Stimulated activated CD8-positive, alpha-beta memory T cell treated with anti-CD3 and anti-CD28 coated beads, Interleukin-12 subunit alpha, Interleukin-12 subunit beta, amount 100 ng/mL, for 24 hours (primary cell): Measurements from ENCODE around the gene DCTD.

Source experiments
- DNase-seq: peaks from one replicate; pipeline ENCODE4 v3.0.0-alpha.2; 2020; ENCODE audit errors: extremely low read depth

DCTD gene

DNA sequence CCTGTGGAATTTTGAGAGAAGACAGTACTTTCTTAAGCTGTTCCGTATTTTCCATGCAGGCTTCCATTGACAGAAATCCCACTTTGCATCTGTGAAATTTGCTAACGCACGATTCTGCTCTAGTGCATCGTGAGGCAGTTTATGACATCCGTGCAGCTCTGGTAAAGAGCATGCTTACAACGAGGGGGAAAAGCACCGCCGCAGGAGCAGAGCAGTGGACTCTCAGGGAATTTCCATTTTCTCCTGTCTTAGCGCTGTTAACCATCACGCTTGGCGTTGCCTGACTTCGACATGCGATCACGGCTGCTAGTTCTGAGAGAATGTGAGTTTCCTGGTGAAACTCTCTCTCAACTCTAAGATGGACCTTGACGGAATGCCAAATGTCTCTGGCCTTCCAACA lies 43.9 kb downstream of the DCTD start:
- DNase-seq: no peak

DNA sequence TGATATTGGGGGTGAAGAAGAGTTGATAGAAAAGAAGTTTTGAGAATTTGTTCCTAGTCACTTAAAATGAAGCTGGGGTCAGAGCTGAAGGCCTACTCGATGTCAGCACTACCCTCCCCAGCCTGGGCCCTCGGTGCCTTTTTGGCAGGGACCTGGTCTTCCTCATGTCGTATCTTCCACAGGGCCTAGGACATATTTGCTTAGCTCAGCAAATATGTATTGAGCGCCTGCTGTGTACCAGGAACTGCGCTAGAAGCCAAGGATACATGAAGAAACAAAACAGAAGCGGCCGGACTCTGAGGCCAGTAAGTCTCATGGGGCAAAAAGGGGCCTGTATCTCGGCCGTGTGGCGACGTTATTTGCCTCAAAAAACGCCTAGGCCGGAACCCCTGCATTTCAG lies 44.3 kb downstream of the DCTD start:
- DNase-seq: no peak

DNA sequence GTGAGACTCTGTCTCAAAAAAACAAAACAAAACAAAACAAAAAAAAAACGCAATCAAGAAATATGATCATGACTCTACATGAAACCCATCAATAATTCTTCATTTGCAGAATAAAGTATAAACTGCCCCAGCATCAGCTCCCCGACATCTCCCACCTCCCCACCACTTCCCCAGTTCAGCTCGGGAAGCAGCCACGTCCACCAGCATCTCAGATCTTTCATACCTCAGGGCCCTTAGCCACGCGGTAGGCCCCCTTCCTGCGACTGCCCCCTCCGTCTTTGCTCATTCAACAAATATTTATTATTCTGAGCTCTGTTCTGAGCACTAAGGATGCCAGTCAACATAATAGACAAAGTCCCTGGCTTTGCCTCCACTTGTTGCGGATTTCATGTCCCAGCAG lies 45.6 kb downstream of the DCTD start:
- DNase-seq: no peak

DNA sequence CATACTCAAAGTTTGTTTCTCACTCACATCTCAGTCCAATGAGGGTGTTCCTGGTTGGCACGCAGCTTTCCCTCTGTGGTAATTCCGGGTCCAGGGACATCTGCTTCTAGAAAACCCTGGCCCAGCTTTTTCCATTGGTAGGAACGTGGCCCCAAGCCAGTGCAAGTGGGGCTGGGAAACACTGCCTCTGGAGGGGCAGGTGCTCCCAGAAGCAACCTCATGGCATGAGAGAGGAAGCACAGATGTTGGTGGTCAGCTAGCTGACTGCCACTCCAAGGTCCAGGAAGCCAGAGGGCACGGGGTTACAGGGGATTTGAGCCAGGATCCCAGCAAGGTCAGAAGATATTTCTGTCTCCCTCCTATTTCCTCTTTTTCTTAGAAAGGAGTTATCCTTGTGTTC lies 47.5 kb downstream of the DCTD start:
- no peak for DNase-seq

DNA sequence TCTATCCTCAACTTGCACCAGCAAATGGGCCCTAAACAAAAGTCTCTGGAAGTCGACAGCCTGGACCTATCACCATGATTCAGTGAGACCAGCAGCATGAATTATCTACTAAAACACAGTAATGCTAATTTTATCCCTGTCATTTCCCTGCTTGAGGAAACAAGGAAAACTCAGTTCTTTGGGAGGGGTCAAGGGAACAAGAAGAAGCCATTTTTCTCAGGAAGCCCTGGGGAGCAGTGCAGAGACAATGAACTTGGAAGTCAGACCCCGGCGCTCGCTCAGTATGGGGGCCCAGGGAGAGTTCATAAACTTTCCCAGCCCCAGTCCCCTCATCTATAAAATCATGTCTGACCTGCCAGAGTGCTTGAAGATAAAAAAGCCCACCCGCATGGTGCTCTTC lies 50.4 kb downstream of the DCTD start:
- DNase-seq: no peak

DNA sequence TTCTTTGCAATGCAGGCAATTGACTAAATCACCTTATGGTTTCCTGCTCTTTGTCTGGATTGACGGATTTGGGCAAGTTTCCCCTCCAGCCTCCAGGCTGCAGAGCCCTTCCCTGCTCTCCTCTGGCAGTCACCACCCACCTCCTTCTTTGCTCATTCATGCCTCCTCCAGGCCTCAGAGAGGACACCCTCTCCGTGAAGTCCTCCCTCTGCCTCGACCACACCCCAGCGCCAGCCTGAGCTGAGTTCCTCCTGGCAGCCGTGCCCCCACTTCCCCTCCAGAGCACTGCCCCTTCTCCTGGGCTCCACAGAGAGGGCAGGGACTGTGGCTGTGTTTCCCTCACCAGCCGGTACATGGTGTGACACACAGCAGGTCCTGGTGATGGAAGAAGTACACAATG lies 53.7 kb downstream of the DCTD start:
- no peak for DNase-seq

DNA sequence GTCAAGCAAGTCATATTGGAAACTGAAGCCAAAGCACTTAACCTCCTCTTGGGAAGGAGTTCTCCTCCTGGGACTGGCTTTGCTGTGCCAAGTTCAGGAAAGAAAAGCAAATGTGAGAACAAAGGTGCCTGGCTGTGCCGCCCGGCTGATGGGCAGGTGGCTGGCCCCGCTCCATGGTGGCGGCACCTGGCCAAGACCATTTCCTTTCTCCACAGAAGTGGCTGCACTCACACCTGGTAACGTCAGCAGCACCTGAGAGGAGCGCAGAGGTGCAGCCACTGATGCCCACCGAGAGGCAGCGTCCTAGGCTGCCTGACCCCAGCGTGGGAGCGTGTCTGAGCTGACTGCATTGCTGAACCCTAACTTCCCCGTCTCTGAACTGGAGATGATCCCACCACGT lies 54.3 kb downstream of the DCTD start:
- no peak for DNase-seq

DNA sequence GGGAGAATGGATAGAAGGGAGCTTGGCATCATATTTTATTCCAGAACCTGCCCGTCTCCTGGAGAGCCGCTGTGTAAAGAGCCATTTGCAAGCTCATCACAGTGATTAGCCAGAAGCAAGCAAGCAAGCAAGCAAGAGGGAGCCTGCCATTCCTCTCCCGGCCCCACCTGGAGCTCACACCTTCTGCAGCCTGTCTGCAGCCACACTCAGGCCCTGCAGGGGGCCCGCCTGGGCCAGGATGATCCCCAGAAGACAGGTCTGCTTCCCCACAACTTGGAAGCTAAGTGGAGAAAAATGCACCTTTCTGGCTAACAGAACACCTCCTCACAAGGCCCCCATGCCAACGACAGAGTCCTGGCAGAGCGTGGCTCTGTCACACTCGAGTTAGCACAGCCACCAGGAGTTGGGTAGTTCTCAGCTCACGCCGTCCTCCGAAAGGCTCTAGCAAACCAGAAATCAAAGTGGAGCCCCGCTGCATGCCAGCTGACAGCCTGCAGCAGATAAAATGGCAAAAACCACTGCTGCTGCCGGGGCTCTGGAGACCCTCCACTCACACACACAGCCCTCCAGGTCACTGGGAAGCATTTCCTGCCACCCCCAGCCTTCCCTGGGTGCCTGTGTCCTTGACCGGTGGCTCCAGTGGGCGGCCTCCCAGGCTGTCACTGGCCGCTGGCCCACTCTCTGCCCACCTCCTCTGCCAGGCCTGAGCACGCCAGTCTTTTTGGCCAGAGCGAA lies 54.9 kb downstream of the DCTD start:
- DNase-seq: no peak

DNA sequence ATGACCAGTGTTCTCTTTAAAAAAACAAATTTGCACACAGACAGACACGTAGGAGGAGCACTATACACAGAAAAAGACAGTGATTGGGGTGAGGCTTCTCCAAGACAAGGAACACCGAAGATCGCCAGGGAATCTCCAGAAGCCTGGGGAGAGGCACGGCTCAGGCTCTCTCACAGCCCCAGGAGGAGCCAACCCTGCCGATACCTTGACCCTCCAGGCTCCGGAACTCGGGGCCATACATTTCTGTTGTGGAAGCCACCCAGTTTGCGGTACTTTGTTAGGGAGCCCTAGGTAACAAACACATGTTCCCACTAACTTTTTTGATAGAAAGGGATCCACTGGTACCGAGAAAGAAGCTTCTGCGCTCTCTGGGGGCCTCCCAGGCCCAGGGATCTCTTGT lies 55.8 kb downstream of the DCTD start:
- no peak for DNase-seq

DNA sequence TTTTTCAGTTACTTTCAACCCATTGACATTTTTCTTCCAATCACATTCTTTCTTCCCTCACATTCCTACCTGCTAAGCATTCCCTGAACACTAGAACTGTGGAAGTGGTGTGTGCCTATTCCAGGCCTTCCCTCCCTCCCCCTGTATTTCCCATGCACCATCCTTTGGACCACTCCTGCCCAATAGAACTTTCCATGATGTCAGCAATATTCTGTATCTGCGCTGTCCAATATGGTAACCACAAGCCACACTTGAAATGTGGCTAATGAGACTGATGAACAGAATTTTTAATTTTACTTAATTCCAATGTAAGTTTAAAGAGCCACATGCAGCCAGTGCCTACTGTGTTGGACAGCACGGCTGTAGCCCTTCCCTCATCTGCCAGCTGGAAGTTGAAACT lies 57.5 kb downstream of the DCTD start:
- no peak for DNase-seq

DNA sequence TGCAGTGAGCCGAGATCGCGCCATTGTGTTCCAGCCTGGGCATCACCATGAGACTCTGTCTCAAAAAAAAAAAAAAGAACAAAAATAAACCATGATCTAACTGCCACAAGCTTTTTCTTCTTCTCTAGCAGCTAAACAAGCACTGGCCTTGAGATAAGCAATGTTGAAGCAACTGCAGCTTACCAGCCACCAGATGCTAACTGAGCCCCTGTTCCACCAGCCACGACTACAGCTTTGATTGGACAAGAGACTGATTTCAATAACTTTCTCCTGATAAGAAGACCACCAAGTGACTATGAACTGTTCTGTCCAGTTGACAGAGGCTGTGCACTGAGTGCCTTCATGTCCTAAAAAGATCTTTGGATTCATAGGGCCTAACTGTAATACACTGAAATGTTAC lies 58.5 kb downstream of the DCTD start:
- DNase-seq: no peak

DNA sequence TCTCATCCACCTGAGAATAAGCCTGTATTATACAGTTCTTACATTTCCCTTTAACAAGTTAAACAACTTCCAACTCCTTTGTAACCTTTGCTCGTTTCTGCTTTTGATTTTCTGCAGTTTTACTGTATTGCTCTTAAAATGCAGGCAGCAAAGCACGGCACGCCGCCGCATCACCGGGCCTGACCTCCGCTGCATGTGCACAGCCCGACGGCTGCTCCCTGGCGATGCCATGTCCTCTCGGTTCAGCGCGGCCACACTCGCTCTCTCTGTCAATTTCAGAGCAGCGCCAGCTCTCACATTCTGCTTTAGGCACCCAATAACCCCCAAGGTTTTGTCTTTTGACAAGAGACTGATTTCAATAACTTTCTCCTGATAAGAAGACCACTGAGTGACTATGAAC lies 60.3 kb downstream of the DCTD start:
- no peak for DNase-seq

DNA sequence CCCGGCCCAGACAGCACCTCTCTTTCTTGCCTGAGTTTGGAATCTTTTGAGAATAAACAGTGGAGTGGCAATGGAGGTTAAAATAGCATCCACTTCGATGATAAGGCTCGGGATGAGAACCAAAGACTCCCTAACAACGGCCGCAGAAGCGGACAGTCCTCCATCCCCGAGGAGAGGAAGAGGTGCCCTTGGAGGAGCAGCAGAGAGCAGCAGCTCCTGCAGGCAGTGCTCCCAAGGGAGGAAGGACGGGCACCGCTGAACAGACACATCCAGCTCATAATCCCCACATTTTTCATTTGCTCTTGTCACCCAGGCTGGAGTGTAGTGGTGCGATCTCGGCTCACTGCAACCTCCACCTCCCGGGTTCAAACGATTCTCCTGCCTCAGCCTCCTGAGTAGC lies 61.3 kb downstream of the DCTD start:
- DNase-seq: no peak

DNA sequence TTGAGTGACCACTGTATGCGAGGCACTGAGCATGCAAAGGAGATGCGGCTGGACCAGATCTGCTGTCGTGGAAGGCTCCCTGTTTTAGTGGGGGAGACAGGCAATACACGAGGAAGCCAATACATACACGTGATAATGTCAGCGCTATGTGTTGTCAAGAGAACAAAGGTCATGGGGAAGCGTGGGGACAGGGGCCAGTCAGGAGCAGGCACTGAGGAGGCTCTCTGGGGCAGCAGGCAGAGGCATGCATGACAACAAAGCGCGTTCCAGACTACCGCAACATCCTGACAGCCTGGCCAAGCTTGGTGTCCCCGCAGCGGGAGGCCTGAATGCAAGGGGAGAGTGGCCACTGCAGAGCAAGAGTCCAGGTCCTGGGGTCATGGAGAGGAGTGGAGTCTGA lies 61.9 kb downstream of the DCTD start:
- DNase-seq: no peak

DNA sequence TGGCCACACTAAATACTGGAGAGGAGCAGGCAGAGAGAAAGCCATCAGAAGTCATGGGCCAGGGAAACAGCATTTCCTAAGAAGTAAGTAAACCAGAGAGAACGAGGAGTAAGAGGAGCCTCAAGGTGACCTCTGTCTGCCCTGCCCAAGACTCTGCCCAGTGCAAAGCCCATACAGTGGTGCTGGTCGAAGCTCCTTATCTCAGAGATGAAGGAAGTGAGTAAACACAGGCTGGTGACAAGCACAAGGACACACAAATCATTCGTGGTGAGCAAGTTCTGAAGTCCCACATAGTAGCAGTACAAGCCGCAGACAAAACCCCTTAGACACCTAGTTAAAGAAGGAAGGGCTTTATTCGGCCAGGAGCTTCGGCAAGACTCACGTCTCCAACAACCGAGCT lies 62.7 kb downstream of the DCTD start:
- no peak for DNase-seq

DNA sequence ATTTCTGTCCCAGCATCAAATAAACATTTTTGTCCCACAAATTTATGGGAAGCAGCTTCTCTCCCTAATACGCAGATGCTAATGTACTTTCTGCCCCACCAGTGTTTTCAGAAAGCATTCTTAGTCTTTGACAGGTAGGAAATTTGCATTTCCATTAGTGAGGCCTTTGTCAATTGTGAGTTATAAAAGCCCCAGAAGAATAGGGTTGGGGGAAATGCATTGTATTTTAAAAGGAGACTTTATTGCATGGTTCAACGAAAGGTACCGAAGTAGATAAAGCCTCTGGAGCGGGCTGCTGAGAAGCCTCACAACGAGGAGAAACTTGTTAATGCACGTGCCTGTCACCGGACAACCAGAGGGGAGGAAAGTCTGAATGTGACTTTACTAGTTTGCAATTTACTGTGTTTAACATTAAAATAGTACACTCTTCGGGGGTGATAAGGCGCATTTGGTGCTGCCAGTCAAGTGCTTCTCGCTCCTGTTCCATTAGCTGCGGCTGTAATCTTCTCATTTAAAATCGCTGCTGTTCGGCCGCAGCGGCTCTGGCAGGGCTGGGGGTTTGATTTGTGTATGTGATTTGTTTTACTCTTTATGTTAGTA lies 63.4 kb downstream of the DCTD start:
- DNase-seq: no peak

DNA sequence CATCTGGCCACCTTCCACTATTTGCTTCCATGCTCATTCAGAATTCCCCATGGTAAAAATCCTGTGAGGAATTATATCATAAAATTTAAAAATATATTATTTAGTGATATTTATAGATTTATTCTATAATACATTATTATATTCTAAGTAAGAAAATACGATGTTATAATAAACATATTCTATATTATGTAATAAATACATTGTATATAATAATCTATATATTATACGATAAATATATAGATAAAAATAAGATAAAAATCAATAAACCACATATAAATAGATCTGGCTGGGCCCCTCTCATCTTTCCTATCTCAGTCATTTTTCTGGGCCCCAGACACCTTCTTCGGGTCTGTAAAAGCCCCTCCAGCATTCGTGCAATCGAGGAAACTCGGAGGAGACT lies 68.5 kb downstream of the DCTD start:
- DNase-seq: no peak

DNA sequence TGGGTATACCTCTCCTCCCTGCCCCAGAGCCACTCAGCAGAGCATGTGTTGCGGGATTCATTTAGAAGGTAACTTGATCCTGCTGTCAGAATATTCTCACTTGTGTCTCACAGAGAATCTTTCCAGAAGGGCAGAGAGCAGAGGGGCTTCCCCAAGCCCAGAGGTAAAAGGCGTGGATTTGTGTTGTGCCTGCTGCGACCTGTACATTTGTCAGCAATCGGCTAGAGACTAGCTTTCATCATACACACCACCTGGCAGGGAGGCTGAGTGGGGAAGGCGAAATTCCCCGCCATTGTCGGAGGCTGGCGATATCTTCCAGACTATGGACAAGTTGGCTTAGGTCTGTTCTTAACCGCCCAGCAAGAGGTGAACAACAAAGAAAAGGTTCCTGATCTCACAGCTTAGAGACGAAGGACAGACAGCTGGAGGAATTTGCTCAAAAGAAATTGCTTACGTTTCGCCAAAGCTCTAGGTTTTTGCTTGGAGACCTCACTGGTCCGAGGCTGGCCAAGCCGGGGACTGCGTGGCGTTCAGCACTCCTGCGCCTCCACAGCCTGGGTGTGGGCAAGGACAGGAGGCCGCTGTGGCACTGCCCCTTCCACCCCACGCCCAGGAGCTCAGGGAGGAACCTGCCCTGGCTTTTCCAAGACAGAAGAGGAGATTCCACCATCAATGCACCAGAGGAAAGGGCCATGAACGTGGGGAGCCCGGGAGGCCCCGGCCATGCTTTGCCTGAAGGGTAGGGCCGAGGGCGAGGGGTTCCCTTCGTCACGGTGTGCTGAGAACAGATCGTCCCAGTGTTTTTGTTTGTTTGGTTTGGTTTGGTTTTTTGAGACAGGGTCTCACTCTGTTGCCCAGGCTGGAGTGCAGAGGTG lies 69.4 kb downstream of the DCTD start:
- no peak for DNase-seq

DNA sequence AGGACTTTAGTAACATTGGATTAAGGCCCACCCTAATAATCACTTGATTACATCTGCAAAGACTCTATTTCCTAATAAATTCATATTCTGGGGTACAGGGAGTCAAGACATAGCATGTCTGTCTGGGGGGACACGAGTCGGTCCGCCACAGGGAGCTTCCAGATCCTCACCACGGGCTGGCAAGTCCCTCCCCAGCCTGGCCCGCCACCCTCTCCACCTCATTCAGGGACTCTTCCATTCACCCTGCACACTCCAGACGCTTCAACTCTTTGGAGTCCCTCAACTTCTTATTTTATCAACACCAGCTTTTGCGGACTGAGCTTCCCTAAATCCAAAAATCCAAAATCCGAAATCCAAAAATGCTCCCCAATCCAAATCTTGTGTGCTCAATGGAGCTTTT lies 71.2 kb downstream of the DCTD start:
- no peak for DNase-seq

DNA sequence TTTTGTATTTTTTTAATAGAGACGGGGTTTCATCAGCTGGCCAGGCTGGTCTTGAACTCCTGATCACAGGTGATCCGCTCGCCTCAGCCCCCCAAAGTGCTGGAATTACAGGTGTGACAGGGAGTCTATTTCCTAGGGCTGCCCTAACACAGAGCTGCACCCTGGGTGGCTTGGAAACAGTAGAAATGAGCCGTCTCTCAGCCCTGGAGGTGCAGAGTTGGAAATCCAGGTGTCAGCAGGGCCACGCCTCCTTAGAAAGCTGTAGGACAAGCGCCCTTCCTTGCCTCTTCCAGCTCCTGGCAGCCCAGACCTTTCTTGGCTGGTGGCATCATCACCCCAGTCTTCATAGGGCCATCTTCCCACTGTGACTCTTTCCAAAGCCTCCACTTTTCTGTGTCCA lies 71.6 kb downstream of the DCTD start:
- no peak for DNase-seq

DNA sequence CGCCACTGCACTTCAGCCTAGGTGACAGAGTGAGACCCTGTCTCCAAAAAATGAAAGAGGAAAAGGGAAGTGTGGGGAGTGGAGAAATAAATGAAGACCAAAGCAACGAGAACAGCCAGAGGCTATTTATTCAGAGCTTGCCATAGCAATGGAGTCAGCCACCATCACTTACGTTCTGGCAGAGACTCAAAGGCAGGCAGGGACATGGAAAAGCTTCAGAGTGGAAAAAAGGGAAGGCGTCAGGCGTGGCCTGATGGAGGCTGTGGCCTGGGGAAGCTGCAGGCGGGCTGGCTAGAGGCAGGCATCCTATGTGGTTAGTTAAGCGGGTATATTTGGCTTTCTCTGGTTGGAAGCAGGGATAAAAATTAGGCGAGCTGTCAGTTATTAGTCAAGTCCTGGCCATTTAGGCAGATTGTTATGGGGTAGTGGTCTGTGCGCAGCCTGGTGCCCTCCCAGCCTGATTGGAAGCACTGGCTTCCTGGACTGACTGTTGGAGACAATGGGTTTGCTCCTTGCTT lies 73.3 kb downstream of the DCTD start:
- DNase-seq: no peak

DNA sequence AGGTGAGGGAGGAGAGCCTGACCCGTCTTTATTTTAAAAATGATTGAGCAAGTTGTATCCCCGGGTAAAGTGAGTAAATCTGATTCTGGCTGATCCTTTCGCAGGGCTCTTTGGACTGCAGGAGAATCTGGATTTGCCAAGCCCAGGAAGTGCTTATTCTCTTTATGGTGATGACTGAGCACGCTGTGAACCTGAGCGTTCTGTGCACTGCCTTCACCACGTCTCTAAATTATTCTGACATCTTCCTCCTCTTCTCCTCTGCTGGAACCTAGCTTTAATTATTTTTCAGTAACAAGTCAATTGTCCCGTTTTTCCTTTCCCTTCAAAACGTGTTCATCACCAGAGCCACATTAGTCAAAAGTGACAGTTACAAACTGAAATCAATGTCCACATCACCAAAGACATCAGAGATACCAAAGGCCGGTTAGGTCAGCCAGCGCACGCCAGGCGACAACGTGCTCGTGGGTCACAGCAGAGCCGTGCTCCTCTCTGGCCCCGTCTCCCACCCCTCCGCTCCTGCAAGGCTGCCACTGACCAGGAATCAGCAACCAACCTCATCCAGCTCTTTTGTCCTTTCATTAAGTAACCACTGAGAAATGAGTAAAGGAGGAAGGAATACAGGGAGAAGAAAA lies 74.3 kb downstream of the DCTD start:
- DNase-seq: no peak
